Fibroblast of lung (primary cell): ENCODE data around the gene MACF1. TPM values are rescaled to one million over a fixed set of nuclear protein-coding genes. Genes with fewer than 3 reads are reported as not detected.
"Not testable (repeated sequence)": the region's sequence is repeated elsewhere in the genome, so short reads cannot be mapped to it uniquely, and the experiment has no call there.

Experiments used
- DNase-seq, 2 donors: peaks; one replicate each; pipeline versions ENCODE4 v3.0.0 to v3.0.0-alpha.2; 2010; ENCODE audit warnings: low read depth in 2 of 2
- H2AFZ ChIP-seq: 2 replicates; pipeline ENCODE4 v1.5.1; 2012; ENCODE audit warnings: low read length, control low read depth, inconsistent platforms
- H3K27ac ChIP-seq: 2 replicates; pipeline ENCODE4 v1.5.1; 2011; ENCODE audit warnings: low read length, control low read depth; ENCODE audit not compliant: insufficient read depth
- H3K27me3 ChIP-seq: 2 replicates; pipeline ENCODE4 v1.5.1; 2011; ENCODE audit warnings: mild to moderate bottlenecking, low read length; ENCODE audit not compliant: control insufficient read depth, insufficient read depth
- H3K36me3 ChIP-seq: 2 replicates; pipeline ENCODE4 v1.5.1; 2011; ENCODE audit warnings: low read length; ENCODE audit not compliant: control insufficient read depth, insufficient read depth
- H3K4me1 ChIP-seq: 2 replicates; pipeline ENCODE4 v1.5.1; 2011; ENCODE audit warnings: low read length; ENCODE audit not compliant: control insufficient read depth, insufficient read depth; ENCODE audit errors: extremely low read depth
- H3K4me2 ChIP-seq: 2 replicates; pipeline ENCODE4 v1.5.1; 2011; ENCODE audit warnings: low read length, control low read depth; ENCODE audit not compliant: insufficient read depth; ENCODE audit errors: extremely low read depth
- H3K4me3 ChIP-seq, 4 experiments: fragments of 200-600 bp in 1 of 4; sonication (generic) in 1 of 4; replicated peaks in 1 of 4; 2 replicates each; pipeline ENCODE4 v1.5.1; 2011 to 2016; ENCODE audit warnings: low read length in 4 of 4, low read depth in 3 of 4, mild to moderate bottlenecking in 3 of 4, control low read depth in 2 of 4, inconsistent platforms in 1 of 4, mixed read lengths in 1 of 4; ENCODE audit not compliant: insufficient read depth in 1 of 4; ENCODE audit errors: control extremely low read depth in 1 of 4
- H3K79me2 ChIP-seq: 2 replicates; pipeline ENCODE4 v1.5.1; 2012; ENCODE audit warnings: mild to moderate bottlenecking, low read length, inconsistent platforms; ENCODE audit not compliant: control insufficient read depth, insufficient read depth
- H3K9ac ChIP-seq: 2 replicates; pipeline ENCODE4 v1.5.1; 2011; ENCODE audit warnings: mild to moderate bottlenecking, low read length, control low read depth; ENCODE audit not compliant: insufficient read depth
- H3K9me3 ChIP-seq: 2 replicates; pipeline ENCODE4 v1.5.1; 2012; ENCODE audit warnings: low read depth, low read length; ENCODE audit not compliant: control insufficient read depth, insufficient read depth
- H4K20me1 ChIP-seq: 2 replicates; pipeline ENCODE4 v1.5.1; 2011; ENCODE audit warnings: low read length; ENCODE audit not compliant: control insufficient read depth, insufficient read depth; ENCODE audit errors: extremely low read depth
- polyA plus RNA-seq, 2 donors: library from polyadenylated mRNA; depleted of rRNA in 1 of 2; stranded (reverse) in 1 of 2; unstranded in 1 of 2; fragments of >200 nt; gene quantifications; 2 replicates each; pipeline ENCODE4 v1.2.1, GENCODE V29; 2011 to 2012; ENCODE audit warnings: missing spikeins in 1 of 2
- total RNA-seq: library from RNA; depleted of rRNA; stranded (reverse); fragments of >200 nt; gene quantifications from 2 replicates; pipeline ENCODE4 v1.2.1, GENCODE V29; 2014

Gene MACF1
- total and polyA plus RNA-seq, 2 donors (not counting 1 experiment from before 2014, with no cell fraction given), result 178 to 414 TPM

DNA sequence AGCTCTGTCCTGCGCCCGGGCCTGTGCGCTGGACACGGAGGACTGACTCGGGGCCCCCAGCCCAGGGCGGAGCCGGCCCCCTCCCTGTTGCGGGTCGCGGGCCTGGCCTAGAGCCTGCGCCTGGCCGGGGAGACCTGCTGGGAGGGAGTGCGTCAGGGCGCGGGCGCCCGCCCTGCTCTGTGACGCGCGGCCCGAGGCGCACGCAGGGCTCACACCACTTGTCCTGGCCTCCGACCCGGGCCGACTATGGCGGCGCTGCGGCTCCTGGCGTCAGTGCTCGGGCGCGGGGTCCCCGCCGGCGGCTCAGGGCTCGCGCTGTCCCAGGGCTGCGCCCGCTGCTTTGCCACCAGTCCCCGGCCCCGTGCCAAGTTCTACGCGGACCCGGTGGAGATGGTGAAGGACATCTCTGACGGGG, 310.2 kb downstream of the MACF1 start:
- H3K4me1 ChIP-seq, H3K36me3 ChIP-seq, H3K9ac ChIP-seq, H3K27ac ChIP-seq, DNase-seq, H3K27me3 ChIP-seq, H3K4me2 ChIP-seq, H3K9me3 ChIP-seq, H4K20me1 ChIP-seq, H3K79me2 ChIP-seq, H2AFZ ChIP-seq: not testable (repeated sequence)
- H3K4me3 ChIP-seq, result peak overlapping the region in 1 of 4 experiments; percentile 34

- H3K36me3 ChIP-seq, H3K79me2 ChIP-seq, H2AFZ ChIP-seq, H3K9me3 ChIP-seq, H3K27ac ChIP-seq, H4K20me1 ChIP-seq, H3K27me3 ChIP-seq, H3K4me1 ChIP-seq: not testable (repeated sequence)
- H3K4me3 ChIP-seq, result peak overlapping the region in 2 of 4 experiments; percentile 34 to 44
- peak overlapping the region; percentile 30 for H3K9ac ChIP-seq
- peak; percentile 33 to 36 for DNase-seq
- peak overlapping the region; percentile 51 for H3K4me2 ChIP-seq
Observed at GRCh38 chr1:39515131-39516086, 310.9 kb downstream of the MACF1 start.

DNA sequence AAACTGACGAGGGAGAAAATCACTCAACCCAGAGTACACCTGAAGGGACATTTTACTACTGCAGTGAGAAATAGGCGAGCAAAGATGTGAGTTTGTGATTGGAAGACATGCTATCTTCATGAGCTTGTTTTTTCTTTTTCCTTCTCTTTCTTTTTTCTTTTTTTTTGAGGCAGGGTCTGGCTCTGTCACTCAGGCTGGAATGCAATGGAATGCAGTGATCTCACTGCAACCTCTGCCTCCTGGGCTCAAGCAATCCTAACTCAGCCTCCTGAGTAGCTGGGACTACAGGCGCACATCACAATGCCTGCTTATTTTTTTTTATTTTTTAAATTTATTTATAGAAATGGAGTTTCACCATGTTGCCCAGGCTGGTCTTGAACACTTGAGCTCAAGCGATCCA, 312.3 kb downstream of the MACF1 start:
- not testable (repeated sequence) for H3K27ac ChIP-seq, DNase-seq, H3K79me2 ChIP-seq, H3K9ac ChIP-seq, H4K20me1 ChIP-seq, H3K27me3 ChIP-seq, H3K4me2 ChIP-seq, H3K36me3 ChIP-seq, H3K4me3 ChIP-seq, H3K9me3 ChIP-seq, H2AFZ ChIP-seq, H3K4me1 ChIP-seq

DNA sequence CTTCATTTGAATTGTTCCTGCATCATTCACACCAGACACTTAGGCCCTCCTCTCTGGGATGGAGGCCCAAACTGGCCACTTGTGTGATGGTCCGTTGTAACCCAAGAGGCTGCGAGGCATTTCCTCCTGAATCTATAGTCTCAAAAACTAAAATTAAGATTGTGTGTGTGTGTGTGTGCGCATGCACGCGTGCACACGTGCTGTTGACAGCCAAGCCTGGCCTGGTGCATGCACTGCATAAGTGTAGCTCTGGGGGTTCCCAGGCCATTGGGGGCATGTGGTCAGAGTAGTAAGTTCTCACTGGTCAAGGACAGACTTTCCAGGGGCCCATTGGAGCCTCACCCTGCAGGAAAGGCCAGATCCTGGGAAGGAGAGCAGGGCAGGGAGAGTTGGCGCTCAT, 313.4 kb downstream of the MACF1 start:
- H3K36me3 ChIP-seq, H3K9me3 ChIP-seq, H3K4me1 ChIP-seq, H3K9ac ChIP-seq, DNase-seq, H3K4me3 ChIP-seq, H2AFZ ChIP-seq, H3K27ac ChIP-seq, H3K79me2 ChIP-seq, H3K27me3 ChIP-seq, H3K4me2 ChIP-seq, H4K20me1 ChIP-seq: not testable (repeated sequence)

DNA sequence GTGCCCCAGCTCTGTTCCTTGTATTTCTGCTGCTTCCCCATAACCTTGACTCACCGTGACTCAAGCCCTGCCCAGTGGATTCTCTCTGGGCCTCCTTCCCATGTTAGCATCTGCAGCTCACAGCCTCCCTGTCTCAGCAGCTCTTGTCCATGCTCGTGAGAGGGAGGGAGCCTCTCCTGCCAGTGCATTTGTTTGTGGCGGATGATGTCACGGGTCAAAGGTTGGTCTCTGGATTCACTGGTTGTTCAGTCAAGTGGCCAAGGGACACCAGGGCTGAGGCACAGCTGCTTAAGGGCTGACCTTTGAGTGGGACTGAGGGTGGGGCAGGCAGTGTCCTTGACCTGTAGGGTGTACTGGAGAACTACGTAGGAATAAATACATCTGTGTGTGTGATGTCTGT, 314.9 kb downstream of the MACF1 start:
- not testable (repeated sequence) for H3K36me3 ChIP-seq, DNase-seq, H3K4me2 ChIP-seq, H3K4me3 ChIP-seq, H3K4me1 ChIP-seq, H4K20me1 ChIP-seq, H3K9ac ChIP-seq, H3K27ac ChIP-seq, H3K27me3 ChIP-seq, H2AFZ ChIP-seq, H3K79me2 ChIP-seq, H3K9me3 ChIP-seq

GRCh38 chr1:39522221-39522620, 317.7 kb downstream of the MACF1 start:
- DNase-seq, H3K27me3 ChIP-seq, H3K4me2 ChIP-seq, H4K20me1 ChIP-seq, H2AFZ ChIP-seq, H3K36me3 ChIP-seq, H3K4me3 ChIP-seq, H3K4me1 ChIP-seq, H3K27ac ChIP-seq, H3K79me2 ChIP-seq, H3K9ac ChIP-seq, H3K9me3 ChIP-seq: not testable (repeated sequence)
